ENCODE results near the gene PLK4.

The PLK4 gene

GRCh38 chr4:127870281-127870680 lies 10.4 kb upstream of the PLK4 start:
- H3K4me3 ChIP-seq (replicated peaks; ENCODE audit: low read depth, low read length) = no peak overlapping the region
- TF ChIP-seq CTCF (IDR thresholded peaks at IDR 0.05; ENCODE audit: low read depth, low read length, missing control alignments) = no peak
- DNase-seq (ENCODE audit: extremely low read depth, low read depth) = no peak

- H3K4me3 ChIP-seq (replicated peaks; ENCODE audit: low read depth, low read length) = no peak overlapping the region
- peak; percentile 78 for DNase-seq (ENCODE audit: extremely low read depth, low read depth)
- TF ChIP-seq CTCF (IDR thresholded peaks at IDR 0.05; ENCODE audit: low read depth, low read length, missing control alignments) = no peak
Measured at GRCh38 chr4:127870688-127871087, 10.0 kb upstream of the PLK4 start.

- no peak overlapping the region for H3K4me3 ChIP-seq (replicated peaks; ENCODE audit: low read depth, low read length)
- DNase-seq (ENCODE audit: extremely low read depth, low read depth) = no peak
- TF ChIP-seq CTCF (IDR thresholded peaks at IDR 0.05; ENCODE audit: low read depth, low read length, missing control alignments) = no peak
Measured at GRCh38 chr4:127875791-127876190, 4.9 kb upstream of the PLK4 start.

- no peak for TF ChIP-seq CTCF (IDR thresholded peaks at IDR 0.05; ENCODE audit: low read depth, low read length, missing control alignments)
- DNase-seq (ENCODE audit: extremely low read depth, low read depth) = no peak
- peak overlapping the region; percentile 74 for H3K4me3 ChIP-seq (replicated peaks; ENCODE audit: low read depth, low read length)
Measured at GRCh38 chr4:127881563-127881864, 821 bp downstream of the PLK4 start.

- no peak for TF ChIP-seq CTCF (IDR thresholded peaks at IDR 0.05; ENCODE audit: low read depth, low read length, missing control alignments)
- no peak overlapping the region for H3K4me3 ChIP-seq (replicated peaks; ENCODE audit: low read depth, low read length)
- DNase-seq (ENCODE audit: extremely low read depth, low read depth) = no peak
Measured at GRCh38 chr4:127888559-127888958, 7.9 kb downstream of the PLK4 start.

GRCh38 chr4:127889903-127890302 lies 9.2 kb downstream of the PLK4 start:
- no peak for DNase-seq (ENCODE audit: extremely low read depth, low read depth)
- TF ChIP-seq CTCF (IDR thresholded peaks at IDR 0.05; ENCODE audit: low read depth, low read length, missing control alignments) = no peak
- no peak overlapping the region for H3K4me3 ChIP-seq (replicated peaks; ENCODE audit: low read depth, low read length)

GRCh38 chr4:127896069-127896468 lies 15.4 kb downstream of the PLK4 start:
- no peak for TF ChIP-seq CTCF (IDR thresholded peaks at IDR 0.05; ENCODE audit: low read depth, low read length, missing control alignments)
- H3K4me3 ChIP-seq (replicated peaks; ENCODE audit: low read depth, low read length) = no peak overlapping the region
- no peak for DNase-seq (ENCODE audit: extremely low read depth, low read depth)
